HT1080 (cell line): Measurements from ENCODE around the gene CTBP2. TPM values are rescaled to one million over a fixed set of nuclear protein-coding genes. Genes with fewer than 3 reads are reported as not detected.
"Not testable (repeated sequence)": the region's sequence is repeated elsewhere in the genome, so short reads cannot be mapped to it uniquely, and the experiment has no call there.

Experiments used
- DNase-seq: peaks from one replicate; pipeline ENCODE4 v3.0.0-alpha.2; 2015; ENCODE audit warnings: low read depth
- total RNA-seq: library from RNA; depleted of rRNA; stranded (reverse); fragments of >200 nt; shearing (Covaris generic); gene quantifications from 2 replicates; pipeline ENCODE4 v1.2.3, GENCODE V29; 2014

CTBP2 gene
- total RNA-seq, 1 experiment from 2014 or later, result 87.9 TPM

DNA sequence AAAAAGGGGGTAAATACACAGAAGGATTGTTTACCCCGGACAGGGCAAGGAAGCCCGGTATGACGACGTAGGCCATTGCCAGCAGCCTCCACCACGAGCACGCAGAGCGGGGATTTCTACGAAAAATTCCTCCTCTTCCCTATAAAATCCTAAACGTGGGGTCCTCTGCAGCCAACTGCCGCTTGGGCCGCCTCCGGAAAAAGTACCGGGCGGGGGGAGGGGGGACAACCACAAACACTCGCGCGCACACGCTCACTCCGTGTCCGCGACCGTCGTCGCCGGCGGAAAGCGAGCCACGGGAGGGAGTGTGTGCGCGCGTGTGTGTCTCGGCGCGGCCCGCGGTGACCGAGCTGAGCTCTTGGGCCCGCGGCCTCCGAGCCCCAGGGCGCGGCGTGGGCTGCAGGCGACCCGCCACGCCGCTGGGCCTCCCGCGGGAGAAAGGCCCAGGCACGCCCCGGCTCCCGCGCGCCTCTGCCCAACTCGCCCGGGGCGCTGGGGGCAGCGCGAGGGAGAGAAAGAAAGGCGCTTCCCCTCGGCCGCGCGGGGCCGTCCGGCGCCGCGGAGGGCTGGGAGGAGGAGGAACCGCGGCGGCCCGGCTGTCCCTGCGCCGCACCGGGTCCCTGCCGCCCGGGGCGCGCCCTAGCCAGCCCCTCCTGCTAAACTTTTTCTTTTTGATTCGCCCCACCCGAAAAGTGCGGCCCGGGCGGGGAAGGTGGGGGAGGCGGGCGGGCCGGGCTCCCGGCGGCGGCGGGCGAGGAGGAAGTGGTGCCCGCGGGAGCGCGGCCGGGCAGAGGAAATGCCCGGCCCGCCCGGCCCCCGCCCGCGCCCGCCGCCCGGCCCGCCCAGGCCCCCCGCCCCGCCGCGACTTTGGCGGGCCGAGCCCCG is 1.5 kb downstream of the CTBP2 start:
- peak; percentile 47 for DNase-seq

GRCh38 chr10:125158275-125158600 is 2.1 kb downstream of the CTBP2 start:
- no peak for DNase-seq

- no peak for DNase-seq
Observed at GRCh38 chr10:125157505-125157904, 2.9 kb downstream of the CTBP2 start.

- no peak for DNase-seq
Observed at GRCh38 chr10:125156739-125157480, 3.5 kb downstream of the CTBP2 start.

DNA sequence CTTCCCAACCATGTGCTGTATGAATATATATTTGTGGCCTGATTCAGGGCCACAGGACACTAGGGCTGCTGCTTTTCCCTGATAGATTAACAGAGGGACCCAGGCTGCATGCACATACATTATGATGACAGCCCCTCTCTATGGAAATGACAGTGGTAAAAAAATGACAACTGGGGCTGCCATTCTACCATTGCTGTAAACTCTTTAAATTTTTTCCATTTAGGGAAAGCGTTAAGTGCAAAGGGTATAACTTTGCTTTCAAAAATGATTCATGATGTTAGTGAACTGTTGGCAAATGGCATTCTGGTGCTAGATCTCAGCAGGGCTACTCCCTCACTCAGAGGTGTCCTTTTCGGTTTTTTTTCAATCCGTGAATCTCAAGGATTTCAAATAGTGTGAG is 4.2 kb downstream of the CTBP2 start:
- DNase-seq, result no peak

DNA sequence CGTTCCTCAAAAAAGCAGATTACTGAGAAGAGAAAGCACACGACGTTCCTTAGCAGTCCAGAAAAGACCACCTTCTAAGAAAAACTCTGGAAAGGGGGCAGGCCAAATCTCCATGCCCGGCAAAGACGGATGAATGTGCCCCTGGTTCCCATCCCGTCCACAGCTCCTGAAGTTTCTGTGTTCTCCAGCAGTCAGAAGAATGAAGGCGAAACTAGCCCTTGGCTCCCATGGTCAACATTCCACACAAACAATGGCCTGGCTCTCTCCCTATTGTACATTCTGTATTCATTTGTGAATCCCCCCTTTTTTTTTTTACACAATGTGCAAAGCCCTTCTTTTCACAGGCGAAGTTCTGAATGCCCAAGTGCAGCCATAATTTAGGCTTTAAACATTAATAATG is 5.3 kb downstream of the CTBP2 start:
- DNase-seq, result no peak

DNA sequence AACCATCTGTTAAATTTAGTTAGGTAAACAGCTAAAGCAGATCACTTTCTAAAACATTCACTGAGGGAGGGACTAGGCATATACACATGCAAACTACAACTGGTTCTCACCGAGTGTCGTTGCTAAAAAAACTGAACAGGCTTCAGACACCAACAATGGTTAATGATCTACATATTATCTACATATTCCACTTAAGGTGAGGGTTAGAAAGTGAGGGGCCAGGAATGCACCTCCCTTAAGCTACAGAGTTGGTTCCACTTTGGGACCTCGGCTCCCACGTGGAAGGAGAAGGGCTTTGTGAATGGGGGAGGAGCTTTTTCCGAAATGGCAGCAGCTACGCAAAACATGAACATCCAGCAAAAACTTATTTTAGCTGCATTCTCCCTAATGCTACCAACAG is 5.8 kb downstream of the CTBP2 start:
- no peak for DNase-seq

GRCh38 chr10:125153703-125154490 is 6.5 kb downstream of the CTBP2 start:
- no peak for DNase-seq

GRCh38 chr10:125152450-125153368 is 7.7 kb downstream of the CTBP2 start:
- DNase-seq, result no peak

- DNase-seq, result no peak
Observed at GRCh38 chr10:125151553-125152449, 8.6 kb downstream of the CTBP2 start.

DNA sequence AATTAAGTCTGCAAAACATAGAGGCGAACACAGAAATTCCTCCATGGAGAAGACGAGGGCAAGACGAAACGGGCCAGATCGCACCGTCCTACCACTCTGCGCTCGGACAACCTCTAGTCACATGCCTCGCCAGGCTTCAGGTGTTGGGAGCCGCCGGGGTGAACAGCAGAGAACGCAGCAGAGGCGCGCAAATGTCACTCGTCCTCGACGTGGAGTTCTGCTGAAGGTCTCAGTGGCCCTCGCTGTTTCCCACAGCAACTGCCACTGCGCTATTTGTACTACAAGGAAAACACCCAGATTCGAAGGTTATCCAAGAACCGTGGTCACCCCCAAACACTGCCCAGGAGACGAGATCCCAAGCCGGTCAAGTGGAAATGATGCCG is 9.2 kb downstream of the CTBP2 start:
- no peak for DNase-seq

- DNase-seq, result not testable (repeated sequence)
Observed at GRCh38 chr10:125150376-125151083, 9.8 kb downstream of the CTBP2 start.

DNA sequence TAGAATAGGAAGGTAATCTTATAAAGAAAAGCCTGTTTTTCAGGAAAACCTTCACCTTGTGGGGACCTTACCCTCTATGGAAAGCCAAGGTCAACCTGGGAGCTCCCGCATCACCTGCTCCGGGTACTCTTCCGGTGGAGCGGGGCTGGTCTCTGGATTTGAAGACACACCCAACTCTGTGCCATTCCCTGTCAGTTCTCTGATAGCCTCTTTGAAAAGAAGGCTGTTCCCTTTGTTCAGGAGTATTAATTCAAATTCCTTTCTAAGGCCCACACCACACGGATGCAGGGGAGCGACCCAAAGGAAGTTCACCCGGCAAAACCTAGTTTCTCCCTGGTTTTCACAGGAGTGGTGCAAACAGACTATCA is 10.7 kb downstream of the CTBP2 start:
- no peak for DNase-seq

GRCh38 chr10:125149036-125149679 is 11.2 kb downstream of the CTBP2 start:
- DNase-seq, result peak; percentile 64

DNA sequence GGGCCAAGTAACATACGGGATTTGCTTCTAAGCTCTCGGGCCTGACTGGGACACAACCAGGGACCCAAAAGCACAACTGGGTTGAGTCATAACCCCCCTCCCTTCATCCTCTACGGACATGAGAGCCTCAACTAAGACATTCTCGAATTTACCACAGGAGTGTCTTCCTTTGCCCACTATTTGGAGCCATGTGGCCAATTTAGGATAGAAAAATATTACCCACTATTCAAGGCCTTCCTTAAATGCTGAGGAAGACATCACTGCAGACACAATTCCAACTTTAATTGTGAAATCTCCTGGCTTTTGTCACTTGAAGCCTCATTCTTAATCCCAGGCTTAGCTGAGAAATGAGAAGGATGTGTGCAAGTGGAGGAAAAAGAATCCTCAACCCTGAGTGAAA is 11.8 kb downstream of the CTBP2 start:
- no peak for DNase-seq

DNA sequence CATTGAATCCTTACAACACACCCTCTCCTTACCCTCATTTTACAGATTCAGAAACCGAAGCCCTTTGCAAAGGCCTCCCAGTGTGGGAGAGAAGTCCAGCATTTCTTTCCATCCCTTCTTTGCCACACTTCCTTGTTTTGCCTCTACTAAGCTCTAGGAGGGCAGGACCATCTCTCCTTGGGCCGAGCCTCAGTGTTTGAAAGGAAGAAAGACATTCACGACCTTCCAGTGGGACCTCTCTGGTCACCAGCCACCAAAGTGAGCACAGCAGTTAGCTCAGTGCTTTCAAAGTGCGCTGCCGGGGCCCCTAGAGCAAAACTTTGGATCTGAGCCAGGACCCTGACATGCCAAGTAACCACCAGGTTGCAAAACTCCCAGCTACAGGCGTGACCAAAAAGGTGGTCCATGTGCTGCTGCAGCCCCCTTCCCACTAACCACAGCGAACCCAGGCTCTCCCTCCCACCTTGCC is 12.4 kb downstream of the CTBP2 start:
- no peak for DNase-seq

DNA sequence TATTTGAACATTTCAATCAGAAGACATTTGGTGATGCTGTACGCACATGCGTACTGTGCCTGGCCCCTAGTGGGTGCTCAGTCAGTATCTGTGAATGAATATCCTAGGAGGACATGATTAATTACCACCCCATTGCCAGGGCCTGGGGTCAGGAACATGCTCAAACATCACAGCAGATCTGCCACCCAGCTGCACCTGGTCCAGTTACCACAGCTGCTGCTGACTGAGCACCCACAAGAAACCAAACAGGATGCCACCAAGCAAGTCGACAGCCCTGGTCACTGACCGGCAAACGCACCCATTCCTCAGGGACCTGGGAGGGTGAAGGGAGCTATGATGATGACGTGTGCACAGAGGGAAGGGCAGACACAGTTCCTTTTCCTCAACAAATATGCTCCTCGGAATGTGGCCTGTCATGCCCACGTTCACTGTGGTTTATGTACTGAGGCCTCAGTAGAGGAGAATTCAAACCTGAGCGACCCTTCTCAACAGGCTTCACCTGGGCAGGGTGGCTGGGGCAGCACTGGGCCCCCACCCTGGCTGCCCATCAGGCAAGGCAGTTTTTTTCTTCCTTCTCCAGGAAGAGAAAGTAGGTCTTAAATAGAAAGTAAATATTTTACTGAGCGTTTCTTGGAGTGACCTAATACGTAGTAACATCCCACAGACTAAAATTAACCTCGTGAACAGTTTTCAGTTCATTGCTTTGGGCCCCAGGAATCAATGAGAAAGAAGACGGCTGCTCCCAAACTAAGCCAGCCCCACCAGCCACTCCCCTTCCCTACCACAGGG is 13.4 kb downstream of the CTBP2 start:
- DNase-seq, result no peak

GRCh38 chr10:125145636-125146035 is 14.7 kb downstream of the CTBP2 start:
- no peak for DNase-seq
